ENCODE measurements around the gene NR2F2. TPM values are rescaled to one million over a fixed set of nuclear protein-coding genes. Genes with fewer than 3 reads are reported as not detected.

Gene NR2F2
- total RNA-seq, 1 donor from 2014 or later, result not detected

- no peaks in the 10 kb centered on the region for H3K36me3 Mint-ChIP-seq (ENCODE audit: low read depth)
- CTCF ChIA-PET, result no interaction called here
- POLR2A ChIA-PET, result no interaction called here
- no peak for TF ChIP-seq CTCF (IDR thresholded peaks at IDR 0.05)
- no peaks in the 10 kb centered on the region for H3K4me1 Mint-ChIP-seq
- H3K4me3 Mint-ChIP-seq, result no peak overlapping the region
- ATAC-seq (ENCODE audit: low read depth) (no peak), DNase-seq (no peak)
- H3K27me3 Mint-ChIP-seq, result peaks cover 60% of the 10 kb centered on the region
- intact Hi-C loops (cut with micrococcal nuclease), result no loop called here
- H3K9me3 Mint-ChIP-seq, result no peaks in the 10 kb centered on the region
- no peak overlapping the region for H3K27ac Mint-ChIP-seq
Observed at GRCh38 chr15:96365781-96366525, 35.5 kb downstream of the NR2F2 start.

GRCh38 chr15:96366526-96366877 lies 36.0 kb downstream of the NR2F2 start:
- Mint-ChIP-seq H3K4me1 (no peaks in the 10 kb centered on the region), H3K36me3 (ENCODE audit: low read depth) (no peaks in the 10 kb centered on the region), H3K4me3 (no peak overlapping the region), H3K27ac (no peak overlapping the region), H3K27me3 (peaks cover 58% of the 10 kb centered on the region), H3K9me3 (no peaks in the 10 kb centered on the region)
- ChIA-PET POLR2A (no interaction called here), CTCF (no interaction called here)
- TF ChIP-seq CTCF (IDR thresholded peaks at IDR 0.05), result no peak
- intact Hi-C loops (cut with micrococcal nuclease), result no loop called here
- DNase-seq (no peak), ATAC-seq (ENCODE audit: low read depth) (no peak)

- Mint-ChIP-seq H3K27ac (no peak overlapping the region), H3K9me3 (no peaks in the 10 kb centered on the region), H3K27me3 (peaks cover 52% of the 10 kb centered on the region), H3K36me3 (ENCODE audit: low read depth) (no peaks in the 10 kb centered on the region), H3K4me3 (no peak overlapping the region), H3K4me1 (no peaks in the 10 kb centered on the region)
- intact Hi-C loops (cut with micrococcal nuclease), result no loop called here
- ChIA-PET CTCF (no interaction called here), POLR2A (no interaction called here)
- no peak for TF ChIP-seq CTCF (IDR thresholded peaks at IDR 0.05)
- ATAC-seq (ENCODE audit: low read depth), result no peak
- DNase-seq, result no peak
Observed at GRCh38 chr15:96367311-96368200, 37.1 kb downstream of the NR2F2 start.

- H3K4me3 Mint-ChIP-seq, result no peak overlapping the region
- no peaks in the 10 kb centered on the region for H3K4me1 Mint-ChIP-seq
- H3K27me3 Mint-ChIP-seq, result peaks cover 43% of the 10 kb centered on the region
- TF ChIP-seq CTCF (IDR thresholded peaks at IDR 0.05), result no peak
- ChIA-PET CTCF (no interaction called here), POLR2A (no interaction called here)
- no peak for DNase-seq
- ATAC-seq (ENCODE audit: low read depth), result no peak
- intact Hi-C loops (cut with micrococcal nuclease), result no loop called here
- no peak overlapping the region for H3K27ac Mint-ChIP-seq
- no peaks in the 10 kb centered on the region for H3K36me3 Mint-ChIP-seq (ENCODE audit: low read depth)
- peaks cover 4% of the 10 kb centered on the region for H3K9me3 Mint-ChIP-seq
Observed at GRCh38 chr15:96369351-96369750, 38.9 kb downstream of the NR2F2 start.

GRCh38 chr15:96369825-96370621 lies 39.5 kb downstream of the NR2F2 start:
- peaks cover 4% of the 10 kb centered on the region for H3K9me3 Mint-ChIP-seq

More at GRCh38 chr15:96369825-96370621, 39.5 kb downstream of the NR2F2 start:
- DNase-seq (no peak), ATAC-seq (ENCODE audit: low read depth) (no peak)
- Mint-ChIP-seq H3K27ac (no peak overlapping the region), H3K36me3 (ENCODE audit: low read depth) (no peaks in the 10 kb centered on the region), H3K27me3 (peaks cover 40% of the 10 kb centered on the region), H3K4me1 (no peaks in the 10 kb centered on the region), H3K4me3 (no peak overlapping the region)
- no peak for TF ChIP-seq CTCF (IDR thresholded peaks at IDR 0.05)
- ChIA-PET CTCF (no interaction called here), POLR2A (no interaction called here)
- intact Hi-C loops (cut with micrococcal nuclease), result no loop called here
